Liver (tissue), 9 donors: Measurements from ENCODE around the gene PHKB. TPM values are rescaled to one million over a fixed set of nuclear protein-coding genes. Genes with fewer than 3 reads are reported as not detected.

Source experiments
- DNase-seq: peaks from one replicate; pipeline ENCODE4 v3.0.0-alpha.2; 2017; ENCODE audit warnings: low spot score
- H3K27ac ChIP-seq, 2 donors: one replicate each; pipeline ENCODE4 v1.7.0; 2013; ENCODE audit warnings: inconsistent platforms in 2 of 2, low read length in 2 of 2, control low read depth in 1 of 2, low read depth in 1 of 2, mild to moderate bottlenecking in 1 of 2
- H3K27me3 ChIP-seq, 4 donors: one replicate each; pipeline versions ENCODE4 v1.6.1 to v1.7.0; 2013; ENCODE audit warnings: low read length in 3 of 4, inconsistent platforms in 1 of 4, mild to moderate bottlenecking in 1 of 4, moderate library complexity in 1 of 4; ENCODE audit not compliant: control insufficient read depth in 4 of 4, insufficient read depth in 4 of 4
- H3K36me3 ChIP-seq, 4 donors: one replicate each; pipeline versions ENCODE4 v1.6.1 to v1.7.0; 2013; ENCODE audit warnings: low read length in 3 of 4, mild to moderate bottlenecking in 3 of 4, low read depth in 1 of 4, moderate library complexity in 1 of 4; ENCODE audit not compliant: control insufficient read depth in 4 of 4, insufficient read depth in 3 of 4
- H3K4me1 ChIP-seq, 4 donors: one replicate each; pipeline versions ENCODE4 v1.6.1 to v1.7.0; 2013; ENCODE audit warnings: low read length in 3 of 4, mild to moderate bottlenecking in 3 of 4, moderate library complexity in 1 of 4; ENCODE audit not compliant: control insufficient read depth in 4 of 4, insufficient read depth in 4 of 4
- H3K4me3 ChIP-seq, 3 donors: one replicate each; pipeline versions ENCODE4 v1.6.1 to v1.7.0; 2013; ENCODE audit warnings: low read length in 3 of 3, control low read depth in 1 of 3, low read depth in 1 of 3, mild to moderate bottlenecking in 1 of 3
- H3K9ac ChIP-seq, 2 donors: one replicate each; pipeline ENCODE4 v1.7.0; 2013; ENCODE audit warnings: low read length in 2 of 2, mild to moderate bottlenecking in 2 of 2, moderate library complexity in 2 of 2, control low read depth in 1 of 2, low read depth in 1 of 2
- H3K9me3 ChIP-seq, 4 donors: one replicate each; pipeline versions ENCODE4 v1.6.1 to v1.7.0; 2013; ENCODE audit warnings: low read length in 3 of 4; ENCODE audit not compliant: control insufficient read depth in 4 of 4
- EGR1 ChIP-seq, 2 donors: IDR thresholded peaks; 2 replicates each; pipeline ENCODE4 v1.6.1; 2016 to 2018; ENCODE audit warnings: antibody characterized with exemption in 2 of 2, low read depth in 2 of 2
- FOXA1 ChIP-seq: IDR thresholded peaks from 2 replicates; pipeline ENCODE4 v1.6.1; 2016; ENCODE audit warnings: antibody characterized with exemption
- FOXA2 ChIP-seq: IDR thresholded peaks from 2 replicates; pipeline ENCODE4 v1.6.1; 2016; ENCODE audit warnings: antibody characterized with exemption
- GABPA ChIP-seq, 2 donors: IDR thresholded peaks in 1 of 2; conservative IDR thresholded peaks in 1 of 2; 2 replicates each; pipeline ENCODE4 v1.6.1; 2016; ENCODE audit warnings: antibody characterized with exemption in 2 of 2, mild to moderate bottlenecking in 1 of 2, moderate library complexity in 1 of 2
- HNF4A ChIP-seq, 2 donors: conservative IDR thresholded peaks; 2 replicates each; pipeline ENCODE4 v1.6.1; 2016; ENCODE audit warnings: antibody characterized with exemption in 2 of 2, mild to moderate bottlenecking in 2 of 2
- HNF4G ChIP-seq: IDR thresholded peaks from 2 replicates; pipeline ENCODE4 v1.6.1; 2016; ENCODE audit warnings: antibody characterized with exemption
- JUND ChIP-seq, 2 donors: IDR thresholded peaks; 2 replicates each; pipeline ENCODE4 v1.6.1; 2016; ENCODE audit warnings: antibody characterized with exemption in 2 of 2
- NR2F2 ChIP-seq: IDR thresholded peaks from 2 replicates; pipeline ENCODE4 v1.6.1; 2016; ENCODE audit warnings: antibody characterized with exemption
- RAD21 ChIP-seq, 2 donors: IDR thresholded peaks; 2 replicates each; pipeline ENCODE4 v1.6.1; 2016; ENCODE audit warnings: antibody characterized with exemption in 2 of 2, mild to moderate bottlenecking in 2 of 2
- RXRA ChIP-seq, 2 donors: IDR thresholded peaks; 2 replicates each; pipeline ENCODE4 v1.6.1; 2017 to 2018; ENCODE audit warnings: antibody characterized with exemption in 2 of 2, mild to moderate bottlenecking in 1 of 2
- SP1 ChIP-seq: IDR thresholded peaks from 2 replicates; pipeline ENCODE4 v1.6.1; 2018; ENCODE audit warnings: antibody characterized with exemption, mild to moderate bottlenecking
- TAF1 ChIP-seq: conservative IDR thresholded peaks from 2 replicates; pipeline ENCODE4 v1.6.1; 2016; ENCODE audit warnings: antibody characterized with exemption, mild to moderate bottlenecking
- YY1 ChIP-seq: IDR thresholded peaks from 2 replicates; pipeline ENCODE4 v1.6.1; 2016; ENCODE audit warnings: antibody characterized with exemption, mild to moderate bottlenecking
- WGBS: extraction: QIAGEN DNeasy Blood & Tissue Kit; methylation state at CpG from one replicate; pipeline ENCODE4 v1.1.7; 2013; 5-methylcytosine and 5-hydroxymethylcytosine counted together
- polyA plus RNA-seq, 2 donors: library from polyadenylated mRNA; stranded (reverse) in 1 of 2; unstranded in 1 of 2; fragments of 200-250 nt in 1 of 2; fragments of >200 nt in 1 of 2; fragmentation: Nextera tagmentation in 1 of 2; extraction: Ambion mirVana in 1 of 2; gene quantifications; one replicate each; pipeline versions ENCODE4 v1.2.1 to v1.2.3, GENCODE V29; 2013 to 2015
- total RNA-seq, 2 donors: library from RNA; depleted of rRNA; stranded (reverse); fragments of >200 nt; gene quantifications; one replicate each; pipeline ENCODE4 v1.2.3, GENCODE V29; 2014
- TF ChIP-seq, protein P1 (sequence below): IDR thresholded peaks from 2 replicates; pipeline ENCODE4 v1.6.1; 2016; ENCODE audit warnings: antibody characterized with exemption
- TF ChIP-seq, protein P2 (sequence below): fragments of 150-350 bp; IDR thresholded peaks from 2 replicates; pipeline ENCODE4 v1.5.1; 2017; ENCODE audit warnings: improper control_type of control experiment, low read depth, low read length; ENCODE audit not compliant: missing input control
- TF ChIP-seq, protein P3 (sequence below): IDR thresholded peaks from 2 replicates; pipeline ENCODE4 v1.6.1; 2016; ENCODE audit warnings: antibody characterized with exemption
- TF ChIP-seq, protein P4 (sequence below): IDR thresholded peaks from 2 replicates; pipeline ENCODE4 v1.6.1; 2016; ENCODE audit warnings: antibody characterized with exemption
- TF ChIP-seq, protein P5 (sequence below): IDR thresholded peaks from 2 replicates; pipeline ENCODE4 v1.6.1; 2016; ENCODE audit warnings: antibody characterized with exemption, mild to moderate bottlenecking
- donor health status: healthy.
- donor health status: healthy.
- donor health status: healthy.
- donor health status: healthy.
- donor health status: healthy.

Gene PHKB
- total RNA-seq = 10 to 100 TPM; 39.5 to 49.1 TPM
- 10 to 100 TPM; 13.2 to 18.4 TPM for polyA plus RNA-seq

DNA sequence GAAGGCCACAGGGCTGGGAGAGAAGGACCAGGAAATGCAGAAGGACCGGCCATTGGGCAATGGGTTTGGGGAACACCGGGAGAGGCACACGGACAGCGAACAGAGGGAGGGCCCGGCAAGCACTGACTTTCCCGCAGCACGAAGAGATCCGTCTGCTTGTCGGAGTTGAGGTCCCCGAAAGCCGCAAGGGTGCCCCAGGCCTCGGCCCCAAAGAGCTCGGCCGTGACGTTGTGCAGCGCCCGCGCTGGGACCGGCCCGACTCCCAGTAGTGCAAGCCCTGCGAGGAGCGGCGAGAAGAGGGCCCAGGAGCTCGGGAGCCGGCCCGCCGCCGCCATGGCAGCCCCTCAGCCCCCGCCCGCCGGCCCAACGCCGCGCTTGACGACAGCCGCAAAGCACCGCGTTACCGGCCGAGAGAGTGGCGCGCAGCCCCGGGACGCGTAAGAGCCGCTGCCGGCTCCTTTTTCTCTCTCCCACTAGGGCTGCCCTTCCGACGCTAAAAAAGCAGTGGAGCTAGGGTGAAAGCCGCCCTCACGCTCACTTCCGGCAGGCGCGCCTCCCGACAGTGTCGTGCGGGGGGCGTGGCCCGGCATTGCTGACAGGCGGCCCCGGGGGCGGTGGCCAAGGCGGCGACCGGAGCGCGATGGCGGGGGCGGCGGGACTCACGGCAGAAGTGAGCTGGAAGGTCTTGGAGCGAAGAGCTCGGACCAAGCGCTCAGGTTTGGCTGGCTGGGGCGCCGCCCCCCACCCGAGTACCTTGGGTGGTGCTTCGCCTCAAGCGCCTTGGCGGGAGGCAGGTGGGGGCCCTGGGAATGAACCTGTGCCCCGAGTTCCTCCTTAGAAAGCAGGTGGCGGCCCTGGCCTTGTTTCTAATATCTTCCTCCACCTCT lies at the start of gene PHKB, which contains the start of gene ITFG1:
Gene PHKB (plus strand): TSS at position 621 of the 887 bp plus-strand sequence. CDS start 20 bp downstream, at position 641.
Gene ITFG1 (minus strand): TSS at position 353 of the 887 bp plus-strand sequence. CDS start 18 bp downstream, at position 335.
- Histone ChIP-seq H3K27ac (peak within 1 kb of the TSS; percentile 97 to 99), H3K4me1 (peaks cover 2 to 32% (median 19%) of the 10 kb centered on the region in 4 donors), H3K36me3 (peaks cover 0 to 5% (median 2%) of the 10 kb centered on the region in 4 donors), H3K9me3 (no peaks in the 10 kb centered on the region), H3K27me3 (no peaks in the 10 kb centered on the region), H3K4me3 (peak within 1 kb of the TSS; percentile 82 to 100 (median 95)), H3K9ac (peak within 1 kb of the TSS; percentile 93 to 95)
- TF ChIP-seq, protein P1, sequence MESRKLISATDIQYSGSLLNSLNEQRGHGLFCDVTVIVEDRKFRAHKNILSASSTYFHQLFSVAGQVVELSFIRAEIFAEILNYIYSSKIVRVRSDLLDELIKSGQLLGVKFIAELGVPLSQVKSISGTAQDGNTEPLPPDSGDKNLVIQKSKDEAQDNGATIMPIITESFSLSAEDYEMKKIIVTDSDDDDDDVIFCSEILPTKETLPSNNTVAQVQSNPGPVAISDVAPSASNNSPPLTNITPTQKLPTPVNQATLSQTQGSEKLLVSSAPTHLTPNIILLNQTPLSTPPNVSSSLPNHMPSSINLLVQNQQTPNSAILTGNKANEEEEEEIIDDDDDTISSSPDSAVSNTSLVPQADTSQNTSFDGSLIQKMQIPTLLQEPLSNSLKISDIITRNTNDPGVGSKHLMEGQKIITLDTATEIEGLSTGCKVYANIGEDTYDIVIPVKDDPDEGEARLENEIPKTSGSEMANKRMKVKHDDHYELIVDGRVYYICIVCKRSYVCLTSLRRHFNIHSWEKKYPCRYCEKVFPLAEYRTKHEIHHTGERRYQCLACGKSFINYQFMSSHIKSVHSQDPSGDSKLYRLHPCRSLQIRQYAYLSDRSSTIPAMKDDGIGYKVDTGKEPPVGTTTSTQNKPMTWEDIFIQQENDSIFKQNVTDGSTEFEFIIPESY = no peak
- TF ChIP-seq YY1 (peak; percentile 90), HNF4A (conservative IDR thresholded peaks at IDR 0.05) (no peak), RAD21 (IDR thresholded peaks at IDR 0.05) (peak in 1 of 2 donors; percentile 55), TAF1 (peak; percentile 54), SP1 (no peak), GABPA (IDR thresholded peaks at IDR 0.05 in 1 of 2, conservative IDR thresholded peaks at IDR 0.05 in 1 of 2) (peak in 1 of 2 donors; percentile 84), EGR1 (IDR thresholded peaks at IDR 0.05; ENCODE audit: low read depth in 2 of 2) (peak; percentile 68 to 80), JUND (IDR thresholded peaks at IDR 0.05) (no peak), FOXA2 (no peak), HNF4G (no peak), RXRA (IDR thresholded peaks at IDR 0.05) (no peak), FOXA1 (no peak), NR2F2 (no peak)
- TF ChIP-seq, protein P2, sequence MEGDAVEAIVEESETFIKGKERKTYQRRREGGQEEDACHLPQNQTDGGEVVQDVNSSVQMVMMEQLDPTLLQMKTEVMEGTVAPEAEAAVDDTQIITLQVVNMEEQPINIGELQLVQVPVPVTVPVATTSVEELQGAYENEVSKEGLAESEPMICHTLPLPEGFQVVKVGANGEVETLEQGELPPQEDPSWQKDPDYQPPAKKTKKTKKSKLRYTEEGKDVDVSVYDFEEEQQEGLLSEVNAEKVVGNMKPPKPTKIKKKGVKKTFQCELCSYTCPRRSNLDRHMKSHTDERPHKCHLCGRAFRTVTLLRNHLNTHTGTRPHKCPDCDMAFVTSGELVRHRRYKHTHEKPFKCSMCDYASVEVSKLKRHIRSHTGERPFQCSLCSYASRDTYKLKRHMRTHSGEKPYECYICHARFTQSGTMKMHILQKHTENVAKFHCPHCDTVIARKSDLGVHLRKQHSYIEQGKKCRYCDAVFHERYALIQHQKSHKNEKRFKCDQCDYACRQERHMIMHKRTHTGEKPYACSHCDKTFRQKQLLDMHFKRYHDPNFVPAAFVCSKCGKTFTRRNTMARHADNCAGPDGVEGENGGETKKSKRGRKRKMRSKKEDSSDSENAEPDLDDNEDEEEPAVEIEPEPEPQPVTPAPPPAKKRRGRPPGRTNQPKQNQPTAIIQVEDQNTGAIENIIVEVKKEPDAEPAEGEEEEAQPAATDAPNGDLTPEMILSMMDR = no peak
- TF ChIP-seq, protein P3, sequence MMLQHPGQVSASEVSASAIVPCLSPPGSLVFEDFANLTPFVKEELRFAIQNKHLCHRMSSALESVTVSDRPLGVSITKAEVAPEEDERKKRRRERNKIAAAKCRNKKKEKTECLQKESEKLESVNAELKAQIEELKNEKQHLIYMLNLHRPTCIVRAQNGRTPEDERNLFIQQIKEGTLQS = no peak
- TF ChIP-seq, protein P4, sequence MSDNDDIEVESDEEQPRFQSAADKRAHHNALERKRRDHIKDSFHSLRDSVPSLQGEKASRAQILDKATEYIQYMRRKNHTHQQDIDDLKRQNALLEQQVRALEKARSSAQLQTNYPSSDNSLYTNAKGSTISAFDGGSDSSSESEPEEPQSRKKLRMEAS = no peak
- TF ChIP-seq, protein P5, sequence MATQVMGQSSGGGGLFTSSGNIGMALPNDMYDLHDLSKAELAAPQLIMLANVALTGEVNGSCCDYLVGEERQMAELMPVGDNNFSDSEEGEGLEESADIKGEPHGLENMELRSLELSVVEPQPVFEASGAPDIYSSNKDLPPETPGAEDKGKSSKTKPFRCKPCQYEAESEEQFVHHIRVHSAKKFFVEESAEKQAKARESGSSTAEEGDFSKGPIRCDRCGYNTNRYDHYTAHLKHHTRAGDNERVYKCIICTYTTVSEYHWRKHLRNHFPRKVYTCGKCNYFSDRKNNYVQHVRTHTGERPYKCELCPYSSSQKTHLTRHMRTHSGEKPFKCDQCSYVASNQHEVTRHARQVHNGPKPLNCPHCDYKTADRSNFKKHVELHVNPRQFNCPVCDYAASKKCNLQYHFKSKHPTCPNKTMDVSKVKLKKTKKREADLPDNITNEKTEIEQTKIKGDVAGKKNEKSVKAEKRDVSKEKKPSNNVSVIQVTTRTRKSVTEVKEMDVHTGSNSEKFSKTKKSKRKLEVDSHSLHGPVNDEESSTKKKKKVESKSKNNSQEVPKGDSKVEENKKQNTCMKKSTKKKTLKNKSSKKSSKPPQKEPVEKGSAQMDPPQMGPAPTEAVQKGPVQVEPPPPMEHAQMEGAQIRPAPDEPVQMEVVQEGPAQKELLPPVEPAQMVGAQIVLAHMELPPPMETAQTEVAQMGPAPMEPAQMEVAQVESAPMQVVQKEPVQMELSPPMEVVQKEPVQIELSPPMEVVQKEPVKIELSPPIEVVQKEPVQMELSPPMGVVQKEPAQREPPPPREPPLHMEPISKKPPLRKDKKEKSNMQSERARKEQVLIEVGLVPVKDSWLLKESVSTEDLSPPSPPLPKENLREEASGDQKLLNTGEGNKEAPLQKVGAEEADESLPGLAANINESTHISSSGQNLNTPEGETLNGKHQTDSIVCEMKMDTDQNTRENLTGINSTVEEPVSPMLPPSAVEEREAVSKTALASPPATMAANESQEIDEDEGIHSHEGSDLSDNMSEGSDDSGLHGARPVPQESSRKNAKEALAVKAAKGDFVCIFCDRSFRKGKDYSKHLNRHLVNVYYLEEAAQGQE = peak; percentile 10
- under 1% methylated on average over 82 of the region's 82 CpGs for WGBS
- peak; percentile 93 for DNase-seq
